Naive thymus-derived CD8-positive, alpha-beta T cell (primary cell): ENCODE data around the gene DNER. TPM values are rescaled to one million over a fixed set of nuclear protein-coding genes. Genes with fewer than 3 reads are reported as not detected.

ENCODE experiments used
- ATAC-seq, 2 donors: fragments of 150-1000 bp; cut with Tn5 transposase in 1 of 2; sonication (Bioruptor Pico), chemical (Tn5 transposase) in 1 of 2; 1 replicate in 1 of 2; 2 replicates in 1 of 2; pipeline ENCODE4 v1.10.0; 2021; ENCODE audit warnings: mild to moderate bottlenecking in 2 of 2, moderate library complexity in 2 of 2
- POLR2A ChIA-PET: fragments of 350-600 bp; sonication (Branson Sonifier 250); formaldehyde crosslinking; loops from one replicate; lab custom pipeline; 2021; ENCODE audit warnings: antibody characterized with exemption; lab: Charles Lee
- DNase-seq, 10 donors: peaks; one replicate each; pipeline versions ENCODE4 v3.0.0 to v3.0.0-alpha.2; 2020 to 2022
- H3K27ac Mint-ChIP-seq, 10 donors: one replicate each; pipeline ENCODE4 v1.8.0; 2020 to 2022; ENCODE audit warnings: mild to moderate bottlenecking in 10 of 10, mixed read lengths in 10 of 10, moderate library complexity in 4 of 10, inconsistent platforms in 1 of 10
- H3K27me3 Mint-ChIP-seq, 5 donors: one replicate each; pipeline ENCODE4 v1.8.0; 2021 to 2022; ENCODE audit warnings: mixed read lengths in 5 of 5
- H3K36me3 Mint-ChIP-seq, 3 donors: one replicate each; pipeline ENCODE4 v1.8.0; 2020 to 2022; ENCODE audit warnings: mixed read lengths in 3 of 3, mild to moderate bottlenecking in 2 of 3, inconsistent platforms in 1 of 3
- H3K4me1 Mint-ChIP-seq, 4 donors: one replicate each; pipeline ENCODE4 v1.8.0; 2021 to 2022; ENCODE audit warnings: mixed read lengths in 4 of 4
- H3K4me3 Mint-ChIP-seq, 10 donors: one replicate each; pipeline ENCODE4 v1.8.0; 2020 to 2022; ENCODE audit warnings: mild to moderate bottlenecking in 10 of 10, mixed read lengths in 10 of 10, moderate library complexity in 6 of 10, inconsistent platforms in 1 of 10
- H3K9me3 Mint-ChIP-seq, 9 donors: one replicate each; pipeline ENCODE4 v1.8.0; 2020 to 2022; ENCODE audit warnings: mixed read lengths in 9 of 9, mild to moderate bottlenecking in 3 of 9, inconsistent platforms in 1 of 9, moderate library complexity in 1 of 9
- polyA plus RNA-seq, 3 donors: library from polyadenylated mRNA; unstranded; fragments of 300-500 nt; fragmentation: Illumina TruSeq; gene quantifications; one replicate each; pipeline ENCODE4 v1.2.3, GENCODE V29; 2021
- total RNA-seq, 8 experiments: library from RNA in 2 of 8; stranded (reverse) in 2 of 8; gene quantifications; one replicate each; pipeline ENCODE4 v1.2.3 and lab custom pipeline; 2021 to 2026

DNER gene
- total and polyA plus RNA-seq, 5 experiments from 2014 or later: not detected

DNA sequence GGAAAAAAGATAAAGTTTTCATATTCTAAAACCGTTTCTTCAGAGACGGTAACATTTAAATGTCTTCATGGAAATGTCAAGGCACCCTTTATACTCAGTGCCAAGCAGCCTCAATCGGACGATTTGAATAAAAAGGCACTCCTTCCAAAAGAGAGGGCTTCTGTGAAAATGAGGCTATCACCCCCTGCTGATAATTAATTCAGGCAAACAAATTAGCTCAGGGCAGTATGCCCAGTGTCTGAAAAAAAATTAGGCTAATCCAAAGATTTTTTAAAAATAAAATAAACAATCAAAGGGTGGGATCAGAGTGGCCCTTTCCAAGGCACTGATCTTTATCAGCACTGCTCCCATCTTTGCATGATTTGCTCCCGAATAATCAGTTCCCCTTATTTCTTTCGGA is 292.3 kb downstream of the DNER start:
- ATAC-seq (no peak), DNase-seq (no peak)
- POLR2A ChIA-PET: no interaction called here
- H3K4me3 Mint-ChIP-seq: no peak overlapping the region
- H3K27me3 Mint-ChIP-seq: peaks cover 1 to 33% (median 10%) of the 10 kb centered on the region in 5 donors
- peaks cover 0 to 18% (median 3%) of the 10 kb centered on the region in 9 donors for H3K9me3 Mint-ChIP-seq
- H3K27ac Mint-ChIP-seq: no peak overlapping the region
- peaks cover 0 to 1% (median 0%) of the 10 kb centered on the region in 4 donors for H3K4me1 Mint-ChIP-seq
- peaks cover 0 to 1% (median 0%) of the 10 kb centered on the region in 3 donors for H3K36me3 Mint-ChIP-seq

DNA sequence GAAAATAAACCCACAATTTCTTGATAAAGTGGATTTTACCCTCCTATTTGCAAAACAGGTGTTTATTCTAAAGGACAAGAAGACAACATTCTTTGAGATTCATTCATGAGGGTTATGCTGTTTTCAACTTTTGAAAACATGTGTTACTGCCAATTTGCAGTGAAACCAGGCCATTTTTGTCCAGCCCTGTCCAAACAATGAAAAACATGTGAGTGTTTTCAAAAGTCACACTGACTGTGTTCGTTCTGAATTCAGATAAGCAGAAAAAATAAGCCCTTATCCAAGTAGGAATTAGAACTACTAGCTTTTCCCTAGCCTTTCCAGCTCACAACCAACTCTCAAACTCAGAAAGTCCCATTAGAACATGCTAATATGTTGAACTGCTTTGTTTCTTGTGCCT is 295.2 kb downstream of the DNER start:
- Mint-ChIP-seq H3K27ac (no peak overlapping the region), H3K4me3 (no peak overlapping the region), H3K36me3 (peaks cover 0 to 1% (median 0%) of the 10 kb centered on the region in 3 donors), H3K27me3 (peaks cover 0 to 37% (median 11%) of the 10 kb centered on the region in 5 donors), H3K4me1 (peaks cover 0 to 11% (median 0%) of the 10 kb centered on the region in 4 donors), H3K9me3 (peaks cover 0 to 18% (median 4%) of the 10 kb centered on the region in 9 donors)
- ATAC-seq: no peak
- POLR2A ChIA-PET: no interaction called here
- DNase-seq: no peak

DNA sequence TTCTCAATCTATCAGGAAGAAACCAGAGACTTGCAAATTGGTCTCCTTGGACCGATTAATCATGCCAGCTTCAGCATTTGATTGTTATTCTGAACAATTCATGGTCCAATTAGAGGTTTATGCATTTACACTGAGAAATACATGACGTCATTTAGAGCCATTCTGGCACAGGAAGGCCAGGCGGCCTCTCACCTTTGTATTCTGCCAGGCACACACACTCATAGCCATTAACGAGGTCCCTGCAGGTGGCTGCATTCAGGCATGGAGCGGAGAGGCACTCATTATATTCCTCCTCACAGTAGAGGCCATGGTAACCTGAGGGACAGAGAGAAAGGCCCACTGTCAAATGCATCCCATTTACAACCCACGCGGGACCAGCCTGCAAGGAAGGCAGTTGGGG is 296.4 kb downstream of the DNER start:
- DNase-seq (no peak), ATAC-seq (no peak)
- peaks cover 0 to 11% (median 0%) of the 10 kb centered on the region in 4 donors for H3K4me1 Mint-ChIP-seq
- no peak overlapping the region for H3K4me3 Mint-ChIP-seq
- H3K9me3 Mint-ChIP-seq: peaks cover 0 to 9% (median 3%) of the 10 kb centered on the region in 9 donors
- POLR2A ChIA-PET: no interaction called here
- H3K27ac Mint-ChIP-seq: no peak overlapping the region
- peaks cover 0 to 1% (median 0%) of the 10 kb centered on the region in 3 donors for H3K36me3 Mint-ChIP-seq
- peaks cover 0 to 30% (median 8%) of the 10 kb centered on the region in 5 donors for H3K27me3 Mint-ChIP-seq

DNA sequence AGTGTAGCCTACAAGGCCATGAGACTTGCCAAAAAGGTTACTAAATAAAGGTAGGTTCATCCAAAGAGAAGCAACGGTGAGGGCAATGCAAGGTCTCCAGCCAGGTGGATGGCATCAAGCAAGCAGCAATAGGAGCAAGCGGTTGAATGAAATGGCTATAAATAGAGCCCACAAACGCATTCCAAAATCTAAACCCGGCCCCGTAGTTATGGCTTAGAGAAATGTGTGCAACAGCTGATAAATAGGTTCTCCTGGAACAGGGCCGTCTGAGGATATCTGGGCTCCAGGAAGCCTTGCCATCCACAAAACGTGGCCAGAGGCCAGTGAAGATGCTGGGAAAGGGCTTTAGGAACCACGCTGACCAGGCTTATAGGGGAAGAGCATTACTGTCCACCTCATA is 297.2 kb downstream of the DNER start:
- Mint-ChIP-seq H3K4me3 (no peak overlapping the region), H3K36me3 (no peaks in the 10 kb centered on the region), H3K4me1 (peaks cover 0 to 11% (median 0%) of the 10 kb centered on the region in 4 donors), H3K9me3 (peaks cover 0 to 9% (median 0%) of the 10 kb centered on the region in 9 donors), H3K27me3 (peaks cover 0 to 28% (median 9%) of the 10 kb centered on the region in 5 donors), H3K27ac (no peak overlapping the region)
- POLR2A ChIA-PET: no interaction called here
- DNase-seq (no peak), ATAC-seq (no peak)

DNA sequence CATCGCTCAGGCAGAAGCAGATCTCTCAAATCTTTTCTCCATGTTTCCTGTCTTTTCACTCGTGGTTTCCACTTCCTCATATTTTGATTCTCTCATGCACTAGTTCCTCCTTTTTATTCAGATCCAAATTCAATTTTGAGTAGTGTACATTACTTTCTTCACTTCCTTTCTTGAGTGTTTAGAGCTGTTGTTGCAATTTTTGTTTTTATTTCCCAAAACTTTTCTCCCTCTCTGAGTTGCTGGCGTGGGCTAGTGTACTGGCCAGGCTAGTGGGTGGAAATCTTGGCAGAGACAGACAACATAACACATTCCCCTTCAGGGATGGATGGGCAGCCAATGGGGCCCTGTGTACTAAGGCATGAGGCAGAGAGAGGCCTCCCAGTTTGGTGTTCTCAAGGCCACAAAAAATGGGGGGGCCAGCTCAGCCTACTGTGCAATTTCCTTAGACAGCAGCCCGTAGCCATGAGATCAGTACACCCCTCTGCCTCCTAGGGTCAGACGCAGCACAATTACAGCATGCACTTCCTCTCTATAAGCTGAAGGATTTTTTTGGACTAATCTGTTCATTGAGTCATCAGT is 298.1 kb downstream of the DNER start:
- DNase-seq: no peak
- ATAC-seq: no peak
- POLR2A ChIA-PET: no interaction called here

DNA sequence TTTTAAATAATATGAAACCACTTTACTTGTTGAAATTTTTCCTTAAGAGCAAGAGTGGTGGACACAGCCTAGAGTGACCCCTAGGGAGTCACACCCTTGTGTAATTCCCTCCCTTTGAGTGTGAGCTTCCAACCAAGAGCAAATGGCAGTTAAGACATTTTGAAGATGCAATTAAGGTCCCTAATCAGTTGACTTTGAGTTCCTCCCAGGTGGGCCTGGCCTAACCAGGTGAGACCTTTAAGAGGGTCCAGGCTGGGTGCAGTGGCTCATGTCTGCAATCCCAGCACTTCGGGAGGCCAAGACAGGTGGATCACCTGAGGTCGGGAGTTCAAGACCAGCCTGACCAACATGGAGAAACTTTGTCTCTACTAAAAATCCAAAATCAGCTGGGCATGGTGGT is 299.7 kb downstream of the DNER start:
- DNase-seq (no peak), ATAC-seq (no peak)
- POLR2A ChIA-PET: no interaction called here
- H3K36me3 Mint-ChIP-seq: no peaks in the 10 kb centered on the region
- peaks cover 0 to 4% (median 0%) of the 10 kb centered on the region in 9 donors for H3K9me3 Mint-ChIP-seq
- peaks cover 0 to 24% (median 10%) of the 10 kb centered on the region in 5 donors for H3K27me3 Mint-ChIP-seq
- H3K4me1 Mint-ChIP-seq: peaks cover 0 to 11% (median 0%) of the 10 kb centered on the region in 4 donors
- H3K4me3 Mint-ChIP-seq: no peak overlapping the region
- no peak overlapping the region for H3K27ac Mint-ChIP-seq

More for the DNA sequence above, 298.1 kb downstream of the DNER start:
- Mint-ChIP-seq H3K4me3 (no peak overlapping the region), H3K36me3 (no peaks in the 10 kb centered on the region), H3K9me3 (peaks cover 0 to 9% (median 0%) of the 10 kb centered on the region in 9 donors), H3K27ac (no peak overlapping the region), H3K4me1 (peaks cover 0 to 11% (median 0%) of the 10 kb centered on the region in 4 donors), H3K27me3 (peaks cover 0 to 29% (median 9%) of the 10 kb centered on the region in 5 donors)

DNA sequence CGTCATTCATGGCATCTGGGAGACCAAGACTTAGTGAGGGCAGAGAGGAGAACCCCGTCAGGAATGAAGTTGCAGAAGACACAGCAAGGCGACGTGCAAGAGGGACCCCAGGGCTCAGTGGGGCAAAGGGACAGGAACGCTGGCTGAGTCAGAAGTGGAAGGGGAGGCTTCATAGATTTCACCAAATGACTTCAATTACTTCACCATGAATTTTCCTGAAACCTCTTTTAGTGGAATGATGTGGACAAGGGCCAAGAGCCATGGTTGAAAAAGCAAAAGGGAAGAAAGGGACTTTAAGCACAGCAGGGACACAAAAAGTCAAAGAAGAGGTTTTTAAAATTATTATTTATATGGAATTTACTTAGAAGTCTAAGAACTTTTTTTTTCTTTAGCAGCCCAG is 301.7 kb downstream of the DNER start:
- peaks cover 0 to 4% (median 0%) of the 10 kb centered on the region in 9 donors for H3K9me3 Mint-ChIP-seq
- no peak for ATAC-seq
- POLR2A ChIA-PET: no interaction called here

DNA sequence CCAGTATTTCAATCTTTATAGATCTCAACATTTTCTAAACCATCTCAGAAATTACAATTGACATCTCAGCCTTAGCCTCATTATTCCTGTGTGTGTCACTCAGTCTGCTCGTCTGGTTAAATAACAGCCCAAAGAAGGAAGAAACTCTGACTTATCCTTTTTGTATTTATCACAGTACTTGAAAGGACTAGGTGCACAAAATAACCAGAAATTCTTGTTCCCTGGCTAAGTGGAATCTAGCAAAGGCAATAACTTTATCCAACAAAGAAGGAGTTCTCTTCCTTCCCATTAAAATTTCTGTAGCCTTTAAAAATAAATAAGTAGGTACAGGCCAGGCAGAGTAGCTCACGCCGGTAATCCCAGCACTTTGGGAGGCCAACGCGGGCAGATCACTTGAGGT is 303.4 kb downstream of the DNER start:
- Mint-ChIP-seq H3K4me3 (no peak overlapping the region), H3K27ac (no peak overlapping the region), H3K9me3 (peaks cover 0 to 3% (median 0%) of the 10 kb centered on the region in 9 donors), H3K27me3 (peaks cover 0 to 16% (median 6%) of the 10 kb centered on the region in 5 donors), H3K36me3 (no peaks in the 10 kb centered on the region), H3K4me1 (peaks cover 0 to 2% (median 0%) of the 10 kb centered on the region in 4 donors)
- ATAC-seq (no peak), DNase-seq (no peak)
- POLR2A ChIA-PET: no interaction called here

More for the DNA sequence above, 301.7 kb downstream of the DNER start:
- Mint-ChIP-seq H3K4me3 (no peak overlapping the region), H3K27me3 (peaks cover 0 to 21% (median 10%) of the 10 kb centered on the region in 5 donors), H3K4me1 (peaks cover 0 to 11% (median 0%) of the 10 kb centered on the region in 4 donors), H3K27ac (no peak overlapping the region), H3K36me3 (no peaks in the 10 kb centered on the region)
- DNase-seq: no peak

DNA sequence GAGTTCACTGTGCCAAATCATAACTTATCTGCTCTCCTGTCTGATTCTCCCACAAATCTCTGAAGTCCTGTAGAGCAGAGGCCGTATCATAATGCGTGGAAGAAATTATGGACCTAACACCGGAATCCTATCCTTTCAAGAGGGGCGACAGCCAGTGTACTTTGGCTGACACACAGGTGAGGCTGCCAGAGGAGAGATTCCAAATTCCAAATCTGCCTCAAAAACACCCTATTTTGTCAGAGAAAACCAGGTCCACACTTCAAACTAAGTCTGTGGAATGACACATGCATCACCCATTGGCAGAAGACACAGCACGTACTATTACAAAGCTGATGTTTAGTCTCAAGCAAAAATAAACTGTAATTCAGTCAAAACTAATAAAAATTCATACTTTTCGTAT is 304.1 kb downstream of the DNER start:
- no peaks in the 10 kb centered on the region for H3K36me3 Mint-ChIP-seq
- ATAC-seq (no peak), DNase-seq (no peak)
- H3K27me3 Mint-ChIP-seq: peaks cover 0 to 10% (median 2%) of the 10 kb centered on the region in 5 donors
- H3K4me1 Mint-ChIP-seq: no peaks in the 10 kb centered on the region
- H3K4me3 Mint-ChIP-seq: no peak overlapping the region
- POLR2A ChIA-PET: no interaction called here
- peaks cover 0 to 3% (median 0%) of the 10 kb centered on the region in 9 donors for H3K9me3 Mint-ChIP-seq
- no peak overlapping the region for H3K27ac Mint-ChIP-seq

DNA sequence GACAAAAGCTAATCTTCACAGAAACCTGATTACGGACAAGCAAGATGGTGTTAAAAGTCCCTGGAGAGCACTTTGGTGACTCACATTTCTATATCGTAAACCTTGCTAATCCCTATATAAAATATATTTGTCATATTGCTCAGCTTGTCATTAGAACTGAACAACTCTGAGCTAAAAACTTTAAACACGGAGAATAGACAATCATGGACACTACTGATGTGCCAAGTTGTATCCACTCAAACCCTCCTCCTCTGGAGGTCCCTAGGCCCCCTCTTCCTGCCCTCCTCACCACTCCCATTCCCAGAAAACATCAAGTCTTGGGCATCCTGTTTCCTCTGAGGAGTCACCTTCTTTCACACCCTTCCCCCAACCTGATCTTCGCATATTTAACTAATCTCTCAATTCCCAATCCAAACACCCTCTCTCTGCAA is 304.6 kb downstream of the DNER start:
- DNase-seq (no peak), ATAC-seq (no peak)
- Mint-ChIP-seq H3K36me3 (no peaks in the 10 kb centered on the region), H3K4me3 (no peak overlapping the region), H3K4me1 (no peaks in the 10 kb centered on the region), H3K27me3 (peaks cover 0 to 10% (median 2%) of the 10 kb centered on the region in 5 donors), H3K9me3 (peaks cover 0 to 3% (median 0%) of the 10 kb centered on the region in 9 donors), H3K27ac (no peak overlapping the region)
- POLR2A ChIA-PET: no interaction called here

DNA sequence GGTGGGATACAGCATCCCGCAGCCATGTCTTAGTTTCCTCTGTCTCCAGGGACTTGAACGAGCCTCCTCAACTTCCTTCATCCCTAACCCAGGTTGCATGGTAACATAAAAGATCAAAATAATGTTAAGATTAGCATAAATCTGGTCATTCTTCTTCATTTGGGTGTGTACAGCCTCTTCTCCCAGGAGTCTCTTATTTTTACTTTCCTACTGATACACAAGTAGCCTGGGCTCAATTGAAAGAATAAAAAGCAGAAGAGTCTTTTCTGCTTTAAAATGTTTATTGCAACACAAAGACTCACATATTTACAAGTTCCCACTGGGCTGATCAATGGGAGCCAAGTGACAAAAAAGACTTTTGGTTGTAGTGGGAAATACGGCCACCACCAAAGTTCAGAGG is 305.4 kb downstream of the DNER start:
- Mint-ChIP-seq H3K27me3 (peaks cover 0 to 7% (median 2%) of the 10 kb centered on the region in 5 donors), H3K4me3 (no peak overlapping the region), H3K36me3 (no peaks in the 10 kb centered on the region), H3K27ac (no peak overlapping the region), H3K9me3 (peaks cover 0 to 5% (median 0%) of the 10 kb centered on the region in 9 donors), H3K4me1 (no peaks in the 10 kb centered on the region)
- no peak for ATAC-seq
- DNase-seq: no peak
- POLR2A ChIA-PET: no interaction called here

DNA sequence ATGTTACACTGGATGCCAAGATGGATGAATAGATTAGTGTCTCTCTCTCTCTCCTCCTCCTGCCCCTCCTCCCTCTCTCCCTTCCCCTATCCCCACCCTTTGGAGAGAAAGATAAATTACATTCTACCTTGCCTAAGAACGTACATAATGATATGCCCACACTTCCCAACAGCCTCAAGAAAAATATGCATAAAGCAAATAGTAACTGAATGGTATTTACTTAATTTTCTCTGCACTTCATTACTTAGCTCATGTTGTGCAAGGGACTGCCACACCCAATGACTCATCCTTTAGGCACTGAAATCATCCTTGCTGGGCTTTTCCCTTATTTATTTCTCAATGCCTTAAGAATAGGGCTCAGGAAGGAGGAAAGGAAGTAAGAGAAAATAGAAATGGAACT is 306.0 kb downstream of the DNER start:
- POLR2A ChIA-PET: no interaction called here
- ATAC-seq (no peak), DNase-seq (no peak)
- Mint-ChIP-seq H3K4me3 (no peak overlapping the region), H3K4me1 (no peaks in the 10 kb centered on the region), H3K27me3 (peaks cover 0 to 7% (median 2%) of the 10 kb centered on the region in 5 donors), H3K36me3 (no peaks in the 10 kb centered on the region), H3K9me3 (peaks cover 0 to 11% (median 0%) of the 10 kb centered on the region in 9 donors), H3K27ac (no peak overlapping the region)

DNA sequence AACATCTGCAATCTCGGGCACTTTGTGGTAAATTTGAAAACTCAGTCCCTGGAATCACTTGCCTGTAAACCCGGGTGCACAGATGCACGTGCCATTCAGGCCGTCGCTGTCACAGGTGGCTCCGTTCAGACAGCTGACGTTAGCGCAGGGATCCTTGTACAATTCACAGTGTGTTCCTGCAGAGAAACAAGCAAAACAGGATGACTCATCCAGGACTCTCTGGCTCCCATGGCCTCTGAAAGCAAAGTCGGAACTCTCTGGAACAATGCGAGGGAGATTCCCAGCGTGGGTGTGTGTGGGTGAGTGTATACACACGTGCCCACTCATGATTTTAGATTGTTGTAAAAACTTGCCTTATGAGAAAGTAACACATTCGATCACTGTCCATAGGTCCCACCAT is 307.2 kb downstream of the DNER start:
- ATAC-seq (no peak), DNase-seq (no peak)
- no peaks in the 10 kb centered on the region for H3K4me1 Mint-ChIP-seq
- no peak overlapping the region for H3K27ac Mint-ChIP-seq
- H3K9me3 Mint-ChIP-seq: peaks cover 0 to 14% (median 0%) of the 10 kb centered on the region in 9 donors
- H3K27me3 Mint-ChIP-seq: peaks cover 0 to 3% (median 0%) of the 10 kb centered on the region in 5 donors
- no peaks in the 10 kb centered on the region for H3K36me3 Mint-ChIP-seq
- H3K4me3 Mint-ChIP-seq: no peak overlapping the region
- POLR2A ChIA-PET: no interaction called here
